ENCODE measurements around the gene CTSO.
"Not testable (repeated sequence)": the region's sequence is repeated elsewhere in the genome, so short reads cannot be mapped to it uniquely, and the experiment has no call there.

The CTSO gene

GRCh38 chr4:155904331-155904730, 49.3 kb downstream of the CTSO start:
- no peak for DNase-seq

GRCh38 chr4:155903453-155903852, 50.2 kb downstream of the CTSO start, which contains the start of gene TDO2:
TSS of gene TDO2 (plus strand) at chr4:155903696. CDS start at chr4:155903759, 63 bp downstream.
- no peak for DNase-seq

GRCh38 chr4:155901013-155901412, 52.7 kb downstream of the CTSO start:
- no peak for DNase-seq

- DNase-seq = no peak
These were observed 53.3 kb downstream of the CTSO start for GRCh38 chr4:155900381-155900780.

GRCh38 chr4:155899891-155900290, 53.8 kb downstream of the CTSO start:
- no peak for DNase-seq

- not testable (repeated sequence) for DNase-seq
These were observed 55.3 kb downstream of the CTSO start for GRCh38 chr4:155898371-155898770.

GRCh38 chr4:155891058-155891457, 62.6 kb downstream of the CTSO start:
- DNase-seq = no peak

- no peak for DNase-seq
These were observed 63.7 kb downstream of the CTSO start for GRCh38 chr4:155889946-155890345.

- no peak for DNase-seq
These were observed 64.5 kb downstream of the CTSO start for GRCh38 chr4:155889031-155889793.

GRCh38 chr4:155887847-155888570, 65.7 kb downstream of the CTSO start:
- DNase-seq = no peak

- DNase-seq = no peak
These were observed 66.6 kb downstream of the CTSO start for GRCh38 chr4:155887045-155887444.

GRCh38 chr4:155885666-155886065, 68.0 kb downstream of the CTSO start:
- DNase-seq = no peak

GRCh38 chr4:155883895-155884294, 69.8 kb downstream of the CTSO start:
- DNase-seq = no peak

- DNase-seq = no peak
These were observed 72.1 kb downstream of the CTSO start for GRCh38 chr4:155881555-155881954.

- DNase-seq = no peak
These were observed 73.9 kb downstream of the CTSO start for GRCh38 chr4:155879767-155880166.

GRCh38 chr4:155878611-155879010, 75.1 kb downstream of the CTSO start:
- DNase-seq = no peak

- no peak for DNase-seq
These were observed 75.7 kb downstream of the CTSO start for GRCh38 chr4:155877971-155878370.

- no peak for DNase-seq
These were observed 77.8 kb downstream of the CTSO start for GRCh38 chr4:155875878-155876277.
